Measurements from ENCODE around the gene VPS33B. TPM values are rescaled to one million over a fixed set of nuclear protein-coding genes. Genes with fewer than 3 reads are reported as not detected.
A peak's percentile ranks its signal among the peaks of the same experiment; 100 is the strongest.

The VPS33B gene
- total RNA-seq = 6.0 and 8.4 TPM in 2 replicates

DNA sequence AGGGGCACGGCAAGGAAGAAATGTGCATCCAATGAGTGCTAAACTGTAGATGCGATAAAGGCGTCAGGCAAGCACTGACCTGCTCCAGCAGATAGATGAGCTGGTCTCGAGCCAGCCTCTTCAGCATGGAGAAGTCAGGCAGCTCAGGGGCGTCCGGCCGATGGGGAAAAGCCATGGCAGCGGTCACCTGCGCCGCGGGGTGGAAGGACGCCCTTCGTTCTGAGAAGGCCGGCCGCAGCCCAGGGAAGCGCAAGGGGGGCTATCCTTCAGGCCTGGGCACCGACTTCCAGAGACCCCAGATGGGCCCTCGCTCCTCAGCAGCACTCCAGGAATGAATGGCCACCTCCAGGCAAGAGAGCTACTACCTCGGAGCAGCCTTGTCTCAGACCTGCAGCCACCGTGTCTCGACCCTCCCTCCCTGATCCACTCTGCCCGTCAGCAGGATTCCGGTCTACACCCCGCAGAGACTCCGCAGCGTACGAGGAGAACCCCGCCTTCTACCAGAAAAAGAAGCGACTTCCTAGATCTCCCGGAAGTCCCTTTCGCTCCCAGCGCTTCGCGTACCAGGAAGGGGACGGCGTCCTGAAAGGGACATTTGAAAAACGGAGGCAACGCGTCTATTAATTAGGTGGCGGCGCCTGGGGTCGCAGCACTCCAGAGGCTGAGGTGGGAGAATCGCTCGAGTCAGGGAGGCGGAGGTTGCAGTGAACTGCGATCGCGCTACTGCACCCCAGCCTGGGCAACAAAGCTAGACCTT, at the start of gene VPS33B:
Gene VPS33B, minus strand, starts transcription at position 520 of the 757 bp plus-strand sequence. Its CDS starts 345 bp downstream, at position 175.
- H3K4me3 ChIP-seq (ENCODE audit: low read depth, low read length) = peak within 1 kb of the TSS; percentile 92
- DNase-seq (ENCODE audit: low read depth) = peak; percentile 88
- no peak for TF ChIP-seq CTCF (IDR thresholded peaks at IDR 0.05; ENCODE audit: insufficient read depth, low read depth, low read length)

- H3K4me3 ChIP-seq (ENCODE audit: low read depth, low read length) = no peak overlapping the region
- DNase-seq (ENCODE audit: low read depth) = no peak
- no peak for TF ChIP-seq CTCF (IDR thresholded peaks at IDR 0.05; ENCODE audit: insufficient read depth, low read depth, low read length)
Measured at GRCh38 chr15:91072161-91072560, 49.8 kb upstream of the VPS33B start.

- no peak for TF ChIP-seq CTCF (IDR thresholded peaks at IDR 0.05; ENCODE audit: insufficient read depth, low read depth, low read length)
- DNase-seq (ENCODE audit: low read depth) = no peak
- H3K4me3 ChIP-seq (ENCODE audit: low read depth, low read length) = no peak overlapping the region
Measured at GRCh38 chr15:91070872-91071271, 48.5 kb upstream of the VPS33B start.

- TF ChIP-seq CTCF (IDR thresholded peaks at IDR 0.05; ENCODE audit: insufficient read depth, low read depth, low read length) = no peak
- H3K4me3 ChIP-seq (ENCODE audit: low read depth, low read length) = no peak overlapping the region
- DNase-seq (ENCODE audit: low read depth) = no peak
Measured at GRCh38 chr15:91068966-91069365, 46.6 kb upstream of the VPS33B start.

GRCh38 chr15:91068436-91068835, 46.0 kb upstream of the VPS33B start:
- no peak overlapping the region for H3K4me3 ChIP-seq (ENCODE audit: low read depth, low read length)
- no peak for DNase-seq (ENCODE audit: low read depth)
- no peak for TF ChIP-seq CTCF (IDR thresholded peaks at IDR 0.05; ENCODE audit: insufficient read depth, low read depth, low read length)

GRCh38 chr15:91067036-91067435, 44.6 kb upstream of the VPS33B start:
- no peak for TF ChIP-seq CTCF (IDR thresholded peaks at IDR 0.05; ENCODE audit: insufficient read depth, low read depth, low read length)
- DNase-seq (ENCODE audit: low read depth) = no peak

DNA sequence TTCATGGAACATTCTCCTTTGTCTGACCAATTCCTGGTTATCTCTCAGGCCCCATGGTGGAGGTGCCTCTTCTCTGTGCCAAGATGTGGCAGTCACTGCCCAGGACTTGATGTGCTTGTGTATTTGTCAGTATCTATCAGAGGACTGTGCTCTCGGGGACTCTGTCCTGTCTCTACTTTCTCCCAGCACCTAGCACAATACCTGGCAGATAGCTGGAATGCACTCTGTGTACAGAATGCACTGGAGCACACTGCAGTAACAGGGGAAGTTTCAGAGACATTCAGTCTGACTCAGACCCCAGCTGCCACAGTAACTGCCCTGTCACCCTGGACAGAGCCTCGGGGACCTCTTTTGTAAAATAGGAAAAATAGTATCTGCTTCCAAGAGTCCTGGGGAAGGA, 43.1 kb upstream of the VPS33B start:
- H3K4me3 ChIP-seq (ENCODE audit: low read depth, low read length) = no peak overlapping the region
- DNase-seq (ENCODE audit: low read depth) = no peak
- TF ChIP-seq CTCF (IDR thresholded peaks at IDR 0.05; ENCODE audit: insufficient read depth, low read depth, low read length) = no peak

More at GRCh38 chr15:91067036-91067435, 44.6 kb upstream of the VPS33B start:
- no peak overlapping the region for H3K4me3 ChIP-seq (ENCODE audit: low read depth, low read length)

Measured in fibroblast of villous mesenchyme (primary cell).